Measurements from ENCODE around the gene GPC1.

The GPC1 gene

GRCh38 chr2:240427729-240428128, 7.7 kb upstream of the GPC1 start (continued):
- TF ChIP-seq POU6F1 (CRISPR knock-in tag; IDR thresholded peaks at IDR 0.05; ENCODE audit: borderline replicate concordance, low read depth), result no peak
- no peak for TF ChIP-seq ZNF8 (CRISPR knock-in tag; IDR thresholded peaks at IDR 0.05)
- TF ChIP-seq ZNF565 (CRISPR knock-in tag; conservative IDR thresholded peaks at IDR 0.05; ENCODE audit: low read depth), result no peak
- no peak for TF ChIP-seq CSRNP3 (CRISPR knock-in tag; IDR thresholded peaks at IDR 0.05)
- TF ChIP-seq ISL1 (CRISPR knock-in tag; IDR thresholded peaks at IDR 0.05), result no peak
- no peak for TF ChIP-seq GLIS3 (CRISPR knock-in tag; IDR thresholded peaks at IDR 0.05)
- no peak for TF ChIP-seq ZFP3 (CRISPR knock-in tag; IDR thresholded peaks at IDR 0.05)
- TF ChIP-seq ZC3H10 (CRISPR knock-in tag; IDR thresholded peaks at IDR 0.05), result no peak
- TF ChIP-seq ARNTL (CRISPR knock-in tag; IDR thresholded peaks at IDR 0.05; ENCODE audit: borderline replicate concordance, low read depth), result no peak

GRCh38 chr2:240428245-240428644, 7.2 kb upstream of the GPC1 start:
- no peak for TF ChIP-seq POU6F1 (CRISPR knock-in tag; IDR thresholded peaks at IDR 0.05; ENCODE audit: borderline replicate concordance, low read depth)
- TF ChIP-seq CSRNP3 (CRISPR knock-in tag; IDR thresholded peaks at IDR 0.05), result no peak
- no peak for TF ChIP-seq PATZ1 (CRISPR knock-in tag; IDR thresholded peaks at IDR 0.05; ENCODE audit: borderline replicate concordance)
- no peak for TF ChIP-seq ISL1 (CRISPR knock-in tag; IDR thresholded peaks at IDR 0.05)
- no peak for TF ChIP-seq TOX (CRISPR knock-in tag; IDR thresholded peaks at IDR 0.05; ENCODE audit: borderline replicate concordance)
- no peak for TF ChIP-seq ZFP30 (CRISPR knock-in tag; IDR thresholded peaks at IDR 0.05)
- TF ChIP-seq CREB5 (CRISPR knock-in tag; IDR thresholded peaks at IDR 0.05; ENCODE audit: low read depth), result no peak
- ATAC-seq, result no peak

- ATAC-seq, result no peak
- TF ChIP-seq TOX (CRISPR knock-in tag; IDR thresholded peaks at IDR 0.05; ENCODE audit: borderline replicate concordance) (no peak), ZFP30 (CRISPR knock-in tag; IDR thresholded peaks at IDR 0.05) (no peak), RARB (CRISPR knock-in tag; IDR thresholded peaks at IDR 0.05) (no peak), TCF4 (CRISPR knock-in tag; IDR thresholded peaks at IDR 0.05; ENCODE audit: borderline replicate concordance) (no peak), OSR1 (CRISPR knock-in tag; IDR thresholded peaks at IDR 0.05) (no peak), CSRNP3 (CRISPR knock-in tag; IDR thresholded peaks at IDR 0.05) (no peak), PATZ1 (CRISPR knock-in tag; IDR thresholded peaks at IDR 0.05; ENCODE audit: borderline replicate concordance) (no peak), CSDC2 (CRISPR knock-in tag; IDR thresholded peaks at IDR 0.05) (no peak), SNAI2 (CRISPR knock-in tag; IDR thresholded peaks at IDR 0.05) (no peak), ZFP3 (CRISPR knock-in tag; IDR thresholded peaks at IDR 0.05) (no peak), ZNF565 (CRISPR knock-in tag; conservative IDR thresholded peaks at IDR 0.05; ENCODE audit: low read depth) (no peak), TSHZ2 (CRISPR knock-in tag; IDR thresholded peaks at IDR 0.05) (no peak), ESRRG (CRISPR knock-in tag; IDR thresholded peaks at IDR 0.05) (no peak)
Measured at GRCh38 chr2:240429341-240429871, 6.1 kb upstream of the GPC1 start.
